Fibroblast of skin of left quadriceps (primary cell): ENCODE measurements around the gene SCUBE1.

Experiments used
- DNase-seq, 2 experiments: peaks; one replicate each; pipeline ENCODE4 v3.0.0-alpha.2; 2013; ENCODE audit warnings: low read depth in 2 of 2

SCUBE1 gene

DNA sequence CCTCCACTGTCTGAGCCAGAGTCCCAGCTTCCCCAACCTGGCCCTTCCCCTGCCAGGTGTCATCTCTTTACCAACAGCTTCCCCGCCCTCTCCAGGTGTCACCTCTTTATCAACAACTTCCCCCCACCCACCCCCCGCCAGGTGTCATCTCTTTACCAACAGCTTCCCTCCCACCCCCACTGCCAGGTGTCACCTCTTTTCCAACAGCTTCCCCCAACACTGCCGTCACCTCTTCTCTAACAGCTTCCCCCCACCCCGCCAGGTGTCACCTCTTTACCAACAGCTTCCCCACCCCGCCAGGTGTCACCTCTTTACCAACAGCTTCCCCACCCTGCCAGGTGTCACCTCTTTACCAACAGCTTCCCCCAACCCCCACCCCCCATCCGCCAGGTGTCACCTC, 126.4 kb downstream of the SCUBE1 start:
- DNase-seq = no peak

DNA sequence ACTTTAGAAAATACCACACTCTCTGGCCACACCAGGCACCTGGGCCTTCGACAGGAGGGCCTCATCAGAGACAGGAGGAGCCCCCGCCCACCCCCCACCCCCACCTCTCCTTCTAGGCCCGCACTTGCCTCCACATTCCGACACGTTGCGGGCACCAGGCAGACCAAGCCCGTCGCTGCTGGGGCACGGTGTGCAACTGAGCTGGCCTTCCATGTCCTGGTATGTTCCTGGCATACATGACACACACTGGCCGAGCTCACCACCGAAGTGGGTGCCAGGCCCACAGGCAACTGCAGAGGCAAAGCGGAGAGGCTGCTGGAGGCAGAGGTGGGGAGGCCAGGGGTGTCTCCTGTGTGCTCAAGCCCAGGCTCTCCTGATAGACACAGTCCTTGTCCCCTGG, 129.2 kb downstream of the SCUBE1 start:
- no peak for DNase-seq

DNA sequence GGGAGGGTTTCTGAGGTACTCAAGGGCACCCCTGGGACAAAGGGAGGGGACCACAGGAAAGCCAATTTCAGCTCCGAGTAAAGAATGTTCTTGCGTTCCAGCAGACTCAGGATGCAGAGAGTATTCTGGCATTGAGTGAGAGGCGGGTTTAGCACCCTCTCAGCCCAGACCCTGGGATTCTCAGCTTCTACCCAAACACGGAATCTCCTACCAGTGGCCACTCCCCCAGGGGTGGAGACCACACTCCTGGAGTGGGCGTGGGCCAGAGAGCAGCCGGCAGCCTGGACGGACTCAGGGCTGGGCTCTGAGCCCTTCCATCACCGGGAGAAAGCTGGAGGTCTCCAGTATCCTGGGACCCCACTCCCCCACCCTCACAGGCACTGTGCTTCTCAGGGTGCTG, 130.1 kb downstream of the SCUBE1 start:
- no peak for DNase-seq

DNA sequence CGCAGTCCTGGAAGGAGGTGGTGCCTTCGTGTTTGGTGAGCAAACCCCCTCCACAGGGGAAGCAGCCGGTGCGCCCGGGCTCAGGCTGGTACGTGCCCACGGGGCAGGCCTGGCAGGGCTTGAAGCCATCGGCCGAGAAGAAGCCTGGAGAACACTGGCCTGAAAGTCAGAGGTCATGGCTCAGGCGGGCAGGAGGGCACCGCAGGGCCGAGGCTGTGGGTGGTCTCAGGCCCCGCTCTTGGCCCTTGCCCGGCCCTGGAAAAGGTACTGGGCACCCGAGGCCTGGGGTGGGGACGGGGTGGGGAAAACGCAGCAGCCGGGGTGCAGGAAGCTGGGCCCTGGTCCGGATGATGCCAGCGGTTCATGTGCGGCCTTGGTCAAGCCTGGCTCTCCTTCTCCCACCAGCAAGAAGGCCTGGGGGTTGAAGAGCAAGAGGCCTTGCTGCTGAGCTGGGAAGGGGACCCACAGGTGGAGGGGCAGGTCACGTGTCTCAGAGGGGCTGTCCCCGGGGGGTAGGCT, 130.7 kb downstream of the SCUBE1 start:
- no peak for DNase-seq

DNA sequence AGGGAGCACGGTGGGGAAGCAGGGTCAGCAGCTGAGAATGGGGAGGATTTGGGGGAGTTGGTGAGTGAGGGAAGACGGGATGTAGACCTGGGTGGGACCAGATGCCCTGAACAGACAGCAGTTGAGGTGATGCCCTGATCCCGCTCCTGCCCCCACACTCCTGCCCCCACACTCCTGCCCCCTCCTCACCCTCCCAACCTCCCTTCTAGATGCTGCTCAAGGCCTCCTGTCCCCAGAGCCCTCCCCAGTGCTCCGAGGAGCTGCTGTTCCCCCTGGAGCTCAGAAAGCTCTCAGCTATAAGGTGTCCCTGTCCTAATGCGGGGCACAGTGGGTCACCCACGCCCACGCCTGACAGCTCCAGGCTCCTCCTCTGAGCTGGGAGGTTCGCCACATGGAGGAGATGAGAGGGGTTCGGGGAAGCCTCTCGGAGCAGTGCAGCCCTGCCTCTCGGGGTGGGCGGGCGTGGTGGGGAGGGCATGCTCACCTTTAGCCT, 131.2 kb downstream of the SCUBE1 start:
- no peak for DNase-seq

DNA sequence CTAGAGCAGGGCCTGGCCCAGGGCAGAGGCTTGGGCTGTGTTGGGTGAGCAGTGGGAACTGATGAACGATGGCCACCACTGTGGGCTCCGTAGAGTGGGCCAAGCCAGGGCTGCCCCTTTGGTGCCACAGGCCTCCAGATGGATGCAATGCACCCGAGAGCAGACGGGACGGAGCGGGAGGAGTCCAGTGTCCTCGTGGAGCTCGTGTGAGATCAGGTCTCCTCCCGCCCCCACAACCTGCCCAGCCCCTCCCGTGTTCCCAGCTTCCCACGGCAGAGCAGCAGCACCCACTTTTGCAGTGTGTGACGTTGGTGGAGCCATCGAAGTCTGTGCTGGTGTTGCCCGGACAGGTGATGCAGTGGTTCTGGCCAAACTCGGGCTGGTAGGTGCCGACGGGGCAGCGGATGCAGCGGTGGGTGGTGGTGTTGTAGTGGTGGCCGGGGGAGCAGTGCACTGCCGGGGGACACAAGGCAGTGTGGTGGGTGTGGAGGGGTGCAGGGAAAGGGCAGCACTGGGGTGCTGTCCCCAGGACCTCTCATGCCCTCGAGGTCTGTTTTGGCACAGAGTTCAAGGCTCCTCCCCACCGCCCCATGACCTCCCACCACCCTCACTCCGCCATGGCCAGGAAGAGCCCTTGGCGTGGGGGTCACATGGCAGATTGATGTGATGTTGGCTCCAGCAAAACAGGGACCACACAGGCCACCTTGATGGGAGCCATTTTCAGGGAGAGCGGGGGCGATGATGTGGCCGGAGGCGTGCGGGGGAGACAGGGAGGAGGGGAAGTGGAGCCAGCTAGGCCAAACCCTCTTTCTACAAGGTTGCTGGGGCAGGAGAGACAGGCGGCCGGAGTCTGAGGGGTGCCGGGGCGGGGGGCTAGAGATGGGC, 132.3 kb downstream of the SCUBE1 start:
- DNase-seq = no peak

DNA sequence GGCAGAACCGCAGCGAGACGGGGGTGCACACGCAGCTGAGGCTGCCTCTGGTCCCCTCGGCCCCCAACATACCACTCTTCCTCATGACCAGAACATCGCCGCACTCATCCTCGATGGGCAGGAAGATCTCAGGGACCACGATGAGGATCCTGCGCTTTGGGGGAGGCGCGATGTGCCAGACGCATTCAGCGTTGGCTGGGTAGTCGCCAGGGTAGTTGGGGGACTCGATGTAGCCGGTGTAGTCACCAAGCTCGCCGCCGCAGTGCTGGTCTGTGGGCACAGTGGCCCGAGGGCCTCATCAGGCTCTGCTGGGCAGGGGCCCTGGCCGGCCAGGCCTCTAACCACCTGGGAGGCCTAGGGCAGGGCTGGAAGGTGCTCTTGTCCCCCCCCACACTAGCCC, 133.2 kb downstream of the SCUBE1 start:
- DNase-seq = no peak

DNA sequence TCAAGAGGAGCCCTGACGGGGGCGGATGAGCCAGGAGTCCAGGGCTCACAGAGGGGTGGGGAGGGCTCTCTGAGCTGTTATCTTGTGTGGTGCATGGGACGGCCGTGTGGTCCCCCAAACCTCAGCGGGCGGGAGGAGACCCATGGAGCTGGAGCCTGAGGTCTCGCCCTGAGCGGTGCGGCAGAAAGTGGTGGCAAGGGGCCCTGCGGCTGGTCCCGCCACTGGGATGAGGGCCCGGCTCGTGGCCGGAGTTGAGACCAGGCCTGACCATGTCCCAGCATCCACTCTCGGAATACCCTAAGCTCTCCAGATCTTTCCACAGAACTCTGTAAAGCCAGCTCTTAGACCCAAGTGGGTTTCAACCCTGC, 133.7 kb downstream of the SCUBE1 start:
- DNase-seq = no peak

DNA sequence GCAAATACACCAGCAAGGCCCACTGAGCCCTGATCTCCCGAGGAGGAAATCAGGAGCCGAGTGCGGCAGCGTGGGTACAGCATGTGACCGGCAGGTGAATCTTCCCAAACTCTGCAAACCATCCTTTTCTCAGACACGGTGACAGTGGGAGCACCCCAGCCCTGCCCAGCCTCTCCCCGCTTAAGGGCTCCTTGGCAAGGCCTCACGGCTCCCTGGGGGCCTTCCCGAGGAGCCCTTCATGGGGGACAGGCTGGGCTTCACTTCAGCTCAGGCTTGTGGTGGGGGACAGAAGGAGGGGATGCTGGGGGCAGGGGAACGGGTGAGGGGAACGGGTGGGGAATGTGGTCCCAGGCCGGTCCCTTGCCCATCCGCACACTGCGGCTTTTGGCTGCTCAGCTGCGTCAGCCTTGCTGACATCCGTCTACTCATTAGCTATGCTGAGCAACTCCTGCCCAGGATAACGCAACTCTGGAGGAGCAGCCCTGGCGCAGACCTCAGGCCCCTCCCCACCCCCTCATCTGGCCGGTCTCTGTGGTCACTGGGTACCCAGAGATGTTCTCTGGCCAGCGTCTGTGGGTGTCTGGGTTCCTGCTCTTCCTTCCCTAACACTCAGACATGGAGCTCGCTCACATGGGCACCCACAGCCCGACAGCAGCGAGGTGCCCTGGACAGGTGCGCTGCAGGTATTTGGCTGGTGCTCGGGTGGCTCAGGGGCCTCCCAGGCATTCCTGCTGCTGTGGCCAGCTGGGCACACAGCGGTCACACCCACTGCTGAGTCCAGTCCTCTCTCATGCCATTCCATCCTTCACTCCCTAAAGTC, 134.3 kb downstream of the SCUBE1 start:
- no peak for DNase-seq

DNA sequence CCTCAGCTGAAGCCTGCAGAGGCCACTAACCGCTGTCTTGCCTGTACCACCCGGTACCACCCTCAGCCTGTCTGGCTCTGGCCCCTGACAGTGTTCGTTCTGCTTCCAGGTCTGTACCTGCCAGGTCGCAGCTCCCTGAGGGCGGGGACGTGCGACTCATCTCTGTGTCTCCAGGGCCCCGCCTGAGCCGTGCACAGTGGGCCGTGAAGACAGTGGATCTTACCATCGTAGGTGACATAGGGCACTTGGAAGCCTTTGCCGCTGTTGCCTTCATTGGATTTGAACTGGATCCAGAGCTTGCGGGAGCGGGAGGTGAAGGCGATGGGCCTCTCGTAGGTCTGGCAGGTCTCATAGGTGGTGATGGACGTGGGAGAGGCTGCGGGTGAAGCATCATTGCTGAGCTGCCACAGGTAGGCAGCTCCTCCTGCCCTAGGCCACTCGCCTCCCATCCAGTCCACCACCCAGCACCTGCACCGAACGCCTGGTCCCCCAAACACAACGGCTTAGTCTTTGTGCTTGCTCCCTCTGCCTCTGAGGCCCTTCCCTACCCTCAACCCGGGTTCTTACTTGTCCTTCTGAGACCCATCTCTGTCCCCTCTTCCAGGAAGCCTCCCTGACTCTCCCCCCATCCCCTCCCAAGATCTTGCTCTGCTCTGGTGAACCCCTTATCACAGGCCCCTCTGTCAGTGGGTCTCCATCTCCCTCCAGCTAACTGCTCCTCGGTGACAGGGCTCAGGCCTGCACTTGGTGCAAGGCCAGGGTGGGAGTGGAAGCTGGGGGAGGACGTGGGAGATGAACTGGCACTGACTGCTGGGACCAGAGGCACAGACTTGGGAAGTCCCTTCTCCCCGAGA, 135.1 kb downstream of the SCUBE1 start:
- DNase-seq = no peak

DNA sequence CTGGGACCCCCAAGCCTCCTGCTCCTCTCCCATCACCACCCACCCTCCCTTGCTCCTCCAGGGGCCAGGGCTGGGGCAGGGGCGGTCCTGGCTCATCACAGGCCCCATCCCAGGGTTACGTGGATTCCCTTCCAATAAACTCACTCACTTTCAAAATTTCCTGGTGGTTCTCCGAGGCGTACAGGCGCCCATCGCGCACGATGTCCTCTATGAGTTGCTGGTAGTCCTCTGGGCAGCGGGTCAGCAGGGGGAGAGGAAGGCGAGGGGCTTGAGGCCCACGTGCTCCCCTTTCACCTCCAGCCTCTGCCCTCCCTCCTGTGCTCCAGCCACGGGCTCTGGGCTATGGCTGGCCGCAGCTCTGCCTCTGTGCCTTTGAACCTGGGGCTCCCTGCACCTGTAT, 135.8 kb downstream of the SCUBE1 start:
- no peak for DNase-seq

DNA sequence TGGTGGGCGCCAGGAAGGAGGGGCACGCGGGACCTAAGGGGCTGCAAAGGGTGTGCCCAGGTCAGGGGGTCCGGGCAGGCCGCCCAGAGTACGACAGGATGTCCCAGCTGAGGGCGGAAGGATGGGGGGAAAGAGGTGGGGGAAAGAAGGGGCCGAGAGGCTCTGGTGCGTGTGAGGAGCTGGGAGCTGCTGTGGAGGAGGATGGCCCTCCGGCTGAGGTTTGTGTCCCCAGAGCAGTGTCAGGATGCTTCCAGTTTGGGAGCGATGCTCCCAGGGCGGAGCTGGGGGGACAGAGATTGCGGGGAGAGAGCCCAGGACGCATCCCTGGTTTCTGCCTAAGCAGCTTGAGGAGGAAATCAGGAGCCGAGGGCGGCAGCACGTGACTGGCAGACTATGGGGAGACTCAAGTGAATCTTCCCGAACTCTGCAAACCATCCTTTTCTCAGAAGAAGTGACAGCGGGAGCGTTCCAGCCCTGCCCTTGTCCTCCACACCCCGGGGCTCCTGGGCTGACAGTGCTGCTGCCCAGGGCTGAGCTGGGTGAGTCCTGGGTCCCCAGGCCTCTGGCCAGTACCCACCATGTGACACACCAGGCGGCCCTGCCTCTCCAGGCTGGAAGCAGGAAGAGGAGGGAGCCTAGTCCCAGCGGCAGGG, 136.5 kb downstream of the SCUBE1 start:
- DNase-seq = no peak

DNA sequence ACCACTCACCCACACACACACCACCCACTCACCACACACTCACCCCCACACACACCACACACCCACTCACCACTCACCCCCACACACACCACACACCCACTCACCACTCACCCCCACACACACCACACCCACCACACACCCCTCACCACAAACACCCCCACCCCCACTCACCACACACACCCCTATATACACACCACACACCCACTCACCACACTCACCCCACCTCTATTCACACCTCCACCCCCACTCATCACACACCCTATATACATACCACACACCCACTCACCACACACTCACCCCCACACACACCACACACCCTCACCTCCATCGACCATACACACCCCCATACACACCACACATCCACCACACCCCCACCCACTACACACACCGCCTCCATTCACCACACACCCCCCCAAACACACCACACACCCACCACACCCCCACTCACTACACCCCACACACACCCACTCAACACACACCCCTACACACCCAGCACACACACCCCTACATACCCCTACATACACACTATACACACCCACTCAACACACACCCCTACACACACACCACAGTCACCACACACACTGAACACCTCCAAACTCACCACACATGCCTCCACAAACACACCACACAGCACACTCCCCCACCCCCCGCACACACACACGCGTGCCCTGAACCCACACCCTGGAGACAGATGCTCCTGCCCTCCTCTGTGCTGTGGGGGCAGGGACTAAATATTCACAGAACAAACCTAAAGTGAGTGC, 137.2 kb downstream of the SCUBE1 start:
- no peak for DNase-seq

DNA sequence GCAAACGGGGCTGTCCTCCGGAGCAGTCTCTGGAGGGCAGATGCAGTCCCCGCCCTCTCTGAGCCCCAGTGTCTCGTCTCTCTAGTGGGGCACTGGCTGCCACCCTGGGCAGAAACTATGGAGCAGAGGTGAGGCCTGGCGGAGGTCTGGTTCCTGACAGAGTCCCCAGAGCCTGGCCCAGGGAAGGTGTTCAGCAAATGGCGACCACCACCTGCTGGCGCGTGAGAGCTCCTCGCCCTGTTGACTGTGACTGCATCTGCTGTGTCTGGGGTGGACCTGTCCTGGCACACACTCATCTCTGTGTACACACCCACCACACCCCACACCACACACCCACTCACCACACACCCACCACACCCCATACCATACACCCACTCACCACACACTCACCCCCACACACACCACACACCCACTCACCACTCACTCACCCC, 137.9 kb downstream of the SCUBE1 start:
- no peak for DNase-seq

DNA sequence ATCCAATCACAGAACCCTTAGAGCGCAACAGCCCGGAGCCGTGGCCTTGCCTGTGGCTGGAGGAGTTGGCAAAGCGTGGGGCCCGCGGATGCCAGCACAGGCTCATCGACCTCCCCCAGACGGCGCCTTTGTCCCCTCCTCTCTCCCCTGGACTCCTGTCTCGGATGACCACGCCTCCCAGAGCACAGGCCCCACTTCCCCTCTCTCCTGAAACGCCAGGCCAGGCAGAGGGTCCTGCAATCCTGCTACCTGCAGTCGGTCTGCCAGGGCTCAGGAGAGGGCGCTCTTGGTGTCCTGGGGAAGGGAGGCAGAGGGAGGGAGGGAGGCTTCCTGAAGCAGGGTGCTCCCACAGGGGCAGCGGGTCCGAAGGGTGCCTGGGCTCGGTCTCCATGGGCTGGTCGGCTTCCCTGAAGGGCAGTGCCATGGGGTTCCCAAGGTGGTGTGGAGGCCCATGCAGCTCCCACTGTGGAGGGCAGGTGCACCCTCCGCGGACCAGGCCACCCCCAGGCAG, 139.6 kb downstream of the SCUBE1 start:
- DNase-seq = no peak

DNA sequence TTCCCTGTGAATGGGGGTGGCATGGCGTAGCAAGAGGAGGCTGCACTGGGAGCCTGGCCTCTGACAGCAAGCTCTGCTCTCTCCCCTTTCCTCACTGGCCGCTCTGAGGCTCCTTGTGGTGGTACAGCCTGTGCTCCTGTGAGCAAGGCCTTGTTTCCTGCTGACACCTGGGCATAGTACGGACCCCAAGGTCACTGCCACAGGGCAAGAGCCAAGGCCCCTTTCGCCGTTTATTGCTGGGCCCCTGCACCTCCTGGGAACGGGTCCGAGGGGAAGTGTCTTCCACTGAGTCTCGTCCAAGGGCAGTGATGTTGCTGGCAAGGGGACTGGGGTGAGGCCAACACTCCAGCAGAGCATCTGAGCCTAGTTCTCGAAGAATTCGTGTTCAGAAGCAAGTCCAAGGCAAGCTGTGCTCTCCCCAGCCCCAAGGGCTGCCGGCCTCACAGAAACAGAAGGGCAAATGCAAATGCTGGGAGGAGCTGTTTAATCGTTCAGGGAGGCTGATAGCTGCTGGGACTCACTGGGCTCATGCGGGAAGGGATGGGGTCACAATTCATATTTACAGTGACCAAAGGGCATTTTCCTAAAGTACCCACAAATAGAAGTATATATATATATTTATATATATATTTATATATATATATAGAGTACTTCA, 140.3 kb downstream of the SCUBE1 start:
- DNase-seq = no peak

DNA sequence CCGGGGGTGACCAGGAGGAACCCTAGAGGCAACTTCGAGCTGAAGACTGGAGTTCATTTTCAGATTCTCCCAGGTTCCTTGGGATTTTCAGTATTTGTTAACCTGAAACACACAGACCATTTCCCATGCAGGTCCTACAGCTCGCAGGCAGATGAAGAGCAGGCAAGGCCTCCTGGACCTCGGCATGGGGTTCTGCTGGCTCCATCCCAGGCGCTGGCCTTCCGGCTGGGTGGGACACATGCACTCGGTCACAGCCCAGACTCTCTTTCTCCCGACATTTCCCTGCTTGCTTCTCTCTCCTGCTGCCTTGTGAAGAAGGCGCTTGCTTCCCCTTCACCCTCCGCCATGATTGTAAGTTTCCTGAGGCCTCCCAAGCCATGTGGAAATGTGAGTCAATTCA, 140.8 kb downstream of the SCUBE1 start:
- no peak for DNase-seq

DNA sequence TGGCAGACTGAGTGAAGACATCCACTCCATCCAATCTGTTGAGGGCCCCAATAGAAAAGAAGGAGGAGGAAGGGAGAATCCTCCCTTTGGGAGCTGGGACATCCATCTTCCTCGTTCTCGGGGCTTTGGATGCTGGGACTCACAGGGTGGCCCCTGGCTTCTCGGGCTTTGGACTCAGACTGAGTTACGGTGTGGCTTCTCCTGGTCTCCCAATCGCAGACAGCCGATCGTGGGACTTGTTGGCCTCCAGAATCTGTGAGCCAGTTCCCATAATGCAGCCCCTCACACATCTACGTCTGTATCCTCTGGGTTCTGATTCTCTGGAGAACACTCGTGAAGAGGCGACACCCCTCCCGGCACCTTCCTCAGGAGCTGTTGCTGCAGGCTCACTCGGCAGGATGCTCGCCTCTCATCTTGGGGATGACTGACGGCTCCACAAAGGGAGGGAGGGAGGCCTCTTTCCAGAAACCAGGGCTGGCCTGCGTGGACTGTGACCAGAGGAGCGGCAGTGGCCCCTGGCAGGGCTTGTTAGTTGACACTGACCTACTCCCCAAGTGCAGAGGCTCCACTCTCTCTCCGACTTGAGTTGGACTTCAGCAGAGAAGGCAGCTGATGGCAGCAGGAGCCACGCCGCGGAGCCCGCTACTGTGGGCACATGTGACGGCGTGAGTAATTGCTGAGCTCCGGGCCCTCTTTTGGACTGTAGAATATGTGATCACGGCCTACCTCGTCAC, 141.5 kb downstream of the SCUBE1 start:
- no peak for DNase-seq

DNA sequence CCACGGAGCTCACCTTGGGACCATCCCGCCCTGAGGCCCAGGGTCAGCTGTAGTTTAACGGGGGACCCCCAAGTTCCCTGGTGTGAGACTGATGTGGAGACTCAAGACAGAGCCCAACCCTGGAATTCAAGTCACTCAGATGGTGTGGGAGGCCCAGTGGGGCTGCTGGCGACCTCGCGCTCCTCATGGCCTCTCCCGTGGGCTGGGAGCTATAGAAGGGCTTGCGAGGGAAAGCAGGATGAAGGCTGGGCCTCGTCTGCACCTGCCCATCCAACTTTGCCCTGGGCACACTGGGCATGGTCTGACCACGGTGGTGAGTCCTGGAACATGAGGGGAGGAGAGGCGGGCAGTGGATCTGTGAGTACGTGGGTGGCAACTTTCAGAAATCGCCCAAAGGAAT, 142.6 kb downstream of the SCUBE1 start:
- no peak for DNase-seq
